ENCODE measurements around the gene HLA-C.
"Not testable (repeated sequence)": the region's sequence is repeated elsewhere in the genome, so short reads cannot be mapped to it uniquely, and the experiment has no call there.

The HLA-C gene

GRCh38 chr6:31268836-31269235 is 3.1 kb downstream of the HLA-C start:
- DNase-seq, result no peak

- DNase-seq, result no peak
These were observed 3.5 kb downstream of the HLA-C start for GRCh38 chr6:31268369-31268765.

- DNase-seq, result peak in 1 of 2 experiments; percentile 21
These were observed 4.1 kb downstream of the HLA-C start for GRCh38 chr6:31267651-31268368.

GRCh38 chr6:31266567-31267360 is 5.1 kb downstream of the HLA-C start:
- DNase-seq, result no peak

- DNase-seq, result no peak
These were observed 6.0 kb downstream of the HLA-C start for GRCh38 chr6:31265926-31266325.

- not testable (repeated sequence) for DNase-seq
These were observed 8.5 kb downstream of the HLA-C start for GRCh38 chr6:31263346-31263933.

- DNase-seq, result peak in 1 of 2 experiments; percentile 29
These were observed 11.9 kb downstream of the HLA-C start for GRCh38 chr6:31259995-31260394.

- no peak for DNase-seq
These were observed 19.3 kb downstream of the HLA-C start for GRCh38 chr6:31252625-31253024.

GRCh38 chr6:31251261-31251660 is 20.6 kb downstream of the HLA-C start:
- DNase-seq, result no peak

- DNase-seq, result no peak
These were observed 22.7 kb downstream of the HLA-C start for GRCh38 chr6:31249184-31249583.

- no peak for DNase-seq
These were observed 24.1 kb downstream of the HLA-C start for GRCh38 chr6:31247813-31248212.

GRCh38 chr6:31246051-31246521 is 25.8 kb downstream of the HLA-C start:
- DNase-seq, result no peak

- DNase-seq, result no peak
These were observed 28.4 kb downstream of the HLA-C start for GRCh38 chr6:31243508-31243907.

GRCh38 chr6:31239854-31240253 is 32.0 kb downstream of the HLA-C start:
- DNase-seq, result no peak

- not testable (repeated sequence) for DNase-seq
These were observed 37.8 kb downstream of the HLA-C start for GRCh38 chr6:31234101-31234500.

- DNase-seq, result no peak
These were observed 43.4 kb downstream of the HLA-C start for GRCh38 chr6:31228476-31228875.

- no peak for DNase-seq
These were observed 44.7 kb downstream of the HLA-C start for GRCh38 chr6:31227143-31227542.

GRCh38 chr6:31225735-31226134 is 46.2 kb downstream of the HLA-C start:
- no peak for DNase-seq

GRCh38 chr6:31222496-31222895 is 49.4 kb downstream of the HLA-C start:
- no peak for DNase-seq
